Activated CD4-positive, alpha-beta T cell treated with anti-CD3 and anti-CD28 coated beads for 1 hour (primary cell): ENCODE data around the gene CWC15.
"Not testable (repeated sequence)": the region's sequence is repeated elsewhere in the genome, so short reads cannot be mapped to it uniquely, and the experiment has no call there.

Experiments
- DNase-seq: peaks from one replicate; pipeline ENCODE4 v3.0.0-alpha.2; 2020

Gene CWC15

GRCh38 chr11:94948070-94948617 is 25.2 kb downstream of the CWC15 start:
- no peak for DNase-seq

GRCh38 chr11:94946812-94947211 is 26.5 kb downstream of the CWC15 start:
- DNase-seq, result no peak

- DNase-seq, result no peak
Observed at GRCh38 chr11:94941131-94941530, 32.2 kb downstream of the CWC15 start.

GRCh38 chr11:94939346-94939745 is 34.0 kb downstream of the CWC15 start:
- no peak for DNase-seq

DNA sequence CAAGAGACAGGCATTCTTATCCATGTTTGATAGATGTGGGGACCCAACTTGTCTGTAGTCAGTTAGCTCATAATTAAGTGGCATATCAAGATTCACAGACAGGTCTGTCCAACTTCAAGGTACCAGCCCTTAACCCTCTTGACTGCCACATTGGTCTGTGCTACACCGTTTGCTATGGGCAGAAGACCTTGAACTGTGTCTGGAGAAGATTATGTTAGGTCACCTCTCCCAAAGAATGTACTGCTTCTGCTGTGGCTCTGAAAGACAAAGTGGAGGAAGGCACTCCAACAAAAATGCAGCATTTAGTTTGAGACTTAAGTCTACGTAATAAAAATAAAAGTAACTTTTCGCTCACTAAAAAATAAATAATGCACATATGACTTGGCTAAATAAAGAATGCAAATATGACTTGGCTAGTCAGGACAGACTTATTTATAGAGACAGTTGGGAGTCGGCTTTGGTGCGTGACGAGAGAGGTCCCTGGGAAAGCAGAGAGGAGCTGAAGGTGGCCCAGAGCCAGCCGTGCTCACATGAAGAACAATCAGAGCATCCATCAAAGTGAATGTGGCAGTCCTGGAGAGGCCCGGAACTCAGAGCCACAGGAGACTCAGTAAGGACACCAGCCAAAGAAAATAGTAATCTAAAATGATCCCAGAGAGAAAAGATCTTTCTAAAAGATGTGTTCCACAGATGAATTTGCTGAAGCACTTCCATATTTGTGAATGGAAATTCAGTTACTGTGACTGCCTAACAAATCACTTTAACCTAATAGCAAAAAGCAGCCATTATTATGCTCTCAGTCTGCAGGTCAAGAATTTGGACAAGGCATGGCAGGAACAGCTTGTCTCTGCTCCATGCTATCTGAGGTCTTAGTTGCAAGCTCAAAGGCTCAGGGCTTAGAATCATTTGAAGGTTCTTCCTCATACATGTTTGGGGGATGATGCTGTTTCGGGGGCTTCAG is 35.0 kb downstream of the CWC15 start:
- DNase-seq, result no peak

DNA sequence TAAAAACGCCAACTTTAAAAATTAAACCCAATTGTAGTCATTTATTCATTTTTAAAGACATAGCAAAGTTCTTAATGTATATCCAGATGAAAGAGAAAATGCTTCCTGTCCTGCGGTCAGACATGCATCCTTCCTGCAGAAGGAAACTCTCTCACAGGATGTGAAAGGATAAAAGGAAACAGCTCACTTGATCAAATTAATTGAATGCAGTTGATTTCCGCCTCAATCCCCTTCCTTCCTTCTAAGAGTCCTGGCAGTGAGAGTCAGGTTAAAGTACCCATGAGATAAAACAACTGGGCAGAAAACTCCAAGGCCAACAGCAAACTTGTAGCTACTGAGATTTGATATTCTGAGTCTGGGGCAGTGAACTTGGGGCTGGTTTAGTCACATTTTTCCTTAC is 38.5 kb downstream of the CWC15 start:
- DNase-seq, result no peak

- no peak for DNase-seq
Observed at GRCh38 chr11:94934362-94934761, 39.0 kb downstream of the CWC15 start.

DNA sequence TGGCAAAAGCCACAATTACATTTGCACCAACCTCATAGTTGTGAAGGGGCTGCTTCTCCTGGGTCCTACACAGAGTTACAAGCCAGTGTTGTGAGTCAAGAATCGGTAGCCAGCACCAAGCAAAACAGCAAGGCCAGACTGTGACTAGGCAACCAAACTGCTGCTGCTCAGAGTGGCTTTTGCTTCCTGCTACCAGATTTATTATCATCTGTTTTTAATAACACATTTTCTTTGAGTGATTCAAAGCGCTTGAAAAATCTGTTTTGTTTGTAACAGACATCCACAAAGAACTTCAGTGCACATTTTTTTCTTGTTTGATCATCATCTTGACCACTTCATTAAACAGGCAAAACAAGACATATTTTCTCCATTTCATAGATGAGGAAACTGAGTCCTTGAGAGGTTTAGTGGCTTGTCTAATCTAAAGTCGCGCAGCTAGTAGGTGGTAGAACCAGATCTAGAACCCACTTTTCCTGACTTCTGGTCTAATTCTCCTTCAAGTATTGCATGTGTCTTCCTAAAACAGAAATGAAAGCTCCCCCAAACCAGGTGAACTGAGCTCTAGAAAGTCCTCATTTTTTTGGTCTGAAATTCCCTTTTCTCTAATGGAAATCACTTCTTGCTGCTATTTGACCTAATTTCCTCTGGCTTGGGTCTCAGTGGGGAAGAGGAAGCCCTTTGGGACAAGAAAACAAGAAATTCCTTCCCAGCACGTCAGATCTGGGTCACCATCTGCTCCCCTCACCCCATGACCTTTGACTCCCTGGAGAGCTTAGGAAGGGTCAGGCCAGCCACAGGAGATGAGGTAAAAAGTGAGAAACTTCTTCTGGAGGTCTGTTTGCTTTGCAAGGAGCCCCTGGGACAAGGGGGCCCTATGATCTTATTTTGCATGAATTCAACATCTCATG is 39.9 kb downstream of the CWC15 start:
- no peak for DNase-seq

GRCh38 chr11:94932503-94932902 is 40.9 kb downstream of the CWC15 start:
- DNase-seq, result no peak

DNA sequence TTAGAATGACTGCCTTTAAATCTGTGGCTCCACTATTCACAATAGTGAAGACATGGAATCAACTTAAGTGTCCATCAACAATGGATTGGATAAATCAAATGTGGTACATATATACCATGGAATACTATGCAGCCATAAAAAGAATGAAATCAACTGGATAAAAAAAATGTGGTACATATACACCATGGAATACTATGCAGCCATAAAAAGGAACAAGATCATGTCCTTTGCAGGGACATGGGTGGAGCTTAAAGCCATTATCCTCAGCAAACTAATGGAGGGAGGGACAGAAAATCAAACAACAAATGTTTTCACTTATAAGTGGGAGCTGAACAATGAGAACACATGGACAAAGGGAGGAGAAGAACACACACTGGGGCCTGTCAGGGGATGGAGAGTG is 41.3 kb downstream of the CWC15 start:
- DNase-seq, result not testable (repeated sequence)

DNA sequence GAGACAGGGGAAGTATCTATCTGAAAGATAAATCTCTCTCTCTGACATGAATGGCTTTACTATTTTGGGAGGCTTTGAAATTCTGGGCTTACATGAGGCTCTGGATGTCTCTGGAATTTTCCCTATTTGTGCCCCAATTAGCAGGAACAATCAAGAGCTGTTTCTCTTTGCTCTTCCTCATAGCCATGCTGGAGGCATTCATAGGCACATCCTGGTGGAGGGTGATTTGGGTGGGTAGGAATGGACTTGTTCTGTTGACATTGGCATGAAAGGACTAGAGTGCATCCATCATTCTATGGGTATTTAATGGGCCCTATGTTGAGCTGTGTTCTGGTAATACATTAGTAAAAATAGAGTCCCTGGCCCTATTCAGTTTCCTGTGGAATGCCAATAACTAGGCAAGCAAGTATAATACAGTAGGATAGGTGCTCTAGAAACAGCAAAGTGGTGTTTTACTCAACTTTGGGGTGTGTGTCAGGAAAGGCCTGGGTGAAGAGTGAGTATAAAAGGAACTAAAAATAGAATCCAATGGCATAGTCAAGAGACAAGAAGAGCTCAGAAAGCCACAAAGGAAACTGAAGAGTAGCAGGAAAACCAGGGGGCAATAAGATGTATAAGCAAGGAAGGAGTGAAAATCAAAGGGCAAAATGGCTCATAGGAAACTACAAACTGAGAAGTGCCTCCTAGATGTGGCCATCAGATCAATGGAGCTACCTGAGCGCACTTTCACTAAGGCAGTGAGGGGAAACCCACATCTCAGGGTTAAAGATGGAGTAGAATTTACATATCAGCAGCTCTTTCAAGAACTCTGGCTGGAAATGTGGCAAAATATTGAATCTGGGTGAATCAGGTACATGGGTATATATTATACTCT is 45.0 kb downstream of the CWC15 start:
- DNase-seq, result no peak

GRCh38 chr11:94926698-94927237 is 46.6 kb downstream of the CWC15 start:
- DNase-seq, result no peak

GRCh38 chr11:94926271-94926625 is 47.1 kb downstream of the CWC15 start:
- no peak for DNase-seq

GRCh38 chr11:94925422-94926270 is 47.7 kb downstream of the CWC15 start:
- no peak for DNase-seq

- no peak for DNase-seq
Observed at GRCh38 chr11:94924612-94925011, 48.7 kb downstream of the CWC15 start.

DNA sequence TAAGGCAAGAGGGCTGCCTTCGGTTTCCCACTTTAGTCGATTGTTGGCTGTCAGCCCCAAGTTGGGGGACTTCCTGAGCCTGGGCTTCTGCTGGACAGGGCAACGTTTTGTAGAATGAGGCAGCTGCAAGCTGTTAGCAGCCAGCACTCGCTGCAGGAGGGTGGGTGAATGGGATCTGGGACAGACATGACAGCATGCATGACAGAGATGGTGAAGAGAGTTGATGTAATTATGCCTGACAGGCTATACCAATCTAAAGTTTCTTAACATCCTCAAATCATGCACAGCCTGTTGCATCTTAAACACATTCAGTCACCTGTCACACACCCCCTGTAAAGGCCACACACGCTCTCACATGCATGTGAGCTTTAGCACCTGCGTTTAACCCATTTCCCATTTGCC is 49.2 kb downstream of the CWC15 start:
- DNase-seq, result no peak

- DNase-seq, result no peak
Observed at GRCh38 chr11:94923004-94923334, 50.4 kb downstream of the CWC15 start.

GRCh38 chr11:94922321-94923003 is 50.9 kb downstream of the CWC15 start:
- no peak for DNase-seq

- DNase-seq, result no peak
Observed at GRCh38 chr11:94920311-94920710, 53.0 kb downstream of the CWC15 start.

- not testable (repeated sequence) for DNase-seq
Observed at GRCh38 chr11:94913718-94914394, 59.5 kb downstream of the CWC15 start.
